AG04450 (cell line): ENCODE measurements around the gene NCKAP5L. TPM values are rescaled to one million over a fixed set of nuclear protein-coding genes. Genes with fewer than 3 reads are reported as not detected.

ENCODE experiments used
- CTCF ChIA-PET: fragments of 300-600, 350-600 bp; formaldehyde crosslinking; extraction: SDS; loops from one replicate; lab custom pipeline; 2022; ENCODE audit warnings: antibody characterized with exemption, inconsistent platforms; lab: Charles Lee
- POLR2A ChIA-PET: fragments of 350-600 bp; formaldehyde crosslinking; extraction: SDS; loops from one replicate; lab custom pipeline; 2021; ENCODE audit warnings: antibody characterized with exemption, inconsistent platforms; lab: Yijun Ruan, JAX
- DNase-seq: peaks from one replicate; pipeline ENCODE4 v3.0.0-alpha.2; 2011; ENCODE audit warnings: low read depth, low spot score
- H3K27ac ChIP-seq: one replicate; pipeline ENCODE4 v1.5.1; 2012; ENCODE audit warnings: low read depth, low read length, control low read depth
- H3K27me3 ChIP-seq: one replicate; pipeline ENCODE4 v1.6.0; 2012; ENCODE audit warnings: low read length; ENCODE audit not compliant: control insufficient read depth, insufficient read depth
- H3K4me3 ChIP-seq: 2 replicates; pipeline ENCODE4 v1.5.1; 2011; ENCODE audit warnings: mild to moderate bottlenecking, low read depth, low read length, control low read depth
- H3K9me3 ChIP-seq: 2 replicates; pipeline ENCODE4 v1.5.1; 2012; ENCODE audit warnings: low read length; ENCODE audit not compliant: control insufficient read depth, insufficient read depth
- polyA plus RNA-seq: library from polyadenylated mRNA; depleted of rRNA; stranded (reverse); fragments of >200 nt; gene quantifications from 2 replicates; pipeline ENCODE4 v1.2.3, GENCODE V29; 2011
- TF ChIP-seq, protein P1 (sequence below): IDR thresholded peaks from 2 replicates; pipeline ENCODE4 v1.5.1; 2011; ENCODE audit warnings: low read depth, low read length, control low read depth, inconsistent platforms

The NCKAP5L gene
- polyA plus RNA-seq, 1 experiment, result 5.6 TPM

DNA sequence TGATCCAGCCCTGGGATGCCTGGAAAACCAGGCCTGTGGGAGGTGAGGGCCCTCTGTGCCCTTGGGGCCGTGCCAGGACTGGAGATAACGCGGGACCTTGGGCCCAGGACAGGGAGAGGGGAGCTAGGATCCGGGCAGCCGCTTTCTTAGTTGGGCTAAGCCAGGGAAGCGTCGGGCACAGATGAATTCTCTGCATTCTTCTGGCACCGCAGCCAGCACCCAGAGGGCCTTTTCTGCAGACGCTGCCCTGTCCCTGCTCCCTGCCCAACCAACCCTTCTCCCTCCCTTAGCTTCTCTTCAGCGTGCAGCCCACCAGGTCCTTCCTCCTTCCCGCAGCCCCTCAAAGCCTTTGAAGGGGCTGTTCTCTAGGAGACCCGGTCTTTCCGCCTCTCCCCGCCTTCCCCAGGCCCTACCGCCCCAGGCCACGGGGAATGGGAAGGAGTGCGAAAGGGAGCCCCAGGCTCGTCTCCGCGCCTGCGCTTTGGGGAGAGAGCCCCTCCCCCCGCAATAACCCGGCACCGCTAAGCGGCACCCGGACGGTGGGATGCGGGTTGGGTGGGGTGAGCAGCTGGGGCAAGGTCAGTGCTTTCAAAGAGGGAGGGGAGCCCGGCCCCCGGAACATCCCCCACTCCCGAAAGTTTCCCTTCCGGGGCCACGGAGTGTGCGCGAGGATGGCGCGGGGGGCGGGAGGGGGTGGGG is 663 bp downstream of the NCKAP5L start:
- ChIA-PET POLR2A (interaction anchor here (0.5 to 2.5 kb wide), 10 partner anchors 12 to 223 kb away, joined by 3 to 23 read pairs (median 7); partner anchors contain the start of genes BCDIN3D and TMBIM6), CTCF (interaction anchor here (0.8 to 3.1 kb wide), 4 partner anchors 11 to 117 kb away, joined by 3 to 11 read pairs (median 4); partner anchors contain the start of gene TMBIM6)
- Histone ChIP-seq H3K27ac (peak overlapping the region; percentile 68), H3K4me3 (peak overlapping the region; percentile 86), H3K27me3 (no peaks in the 10 kb centered on the region), H3K9me3 (no peaks in the 10 kb centered on the region; the same call in 1 of the 2 replicates)
- TF ChIP-seq, protein P1, sequence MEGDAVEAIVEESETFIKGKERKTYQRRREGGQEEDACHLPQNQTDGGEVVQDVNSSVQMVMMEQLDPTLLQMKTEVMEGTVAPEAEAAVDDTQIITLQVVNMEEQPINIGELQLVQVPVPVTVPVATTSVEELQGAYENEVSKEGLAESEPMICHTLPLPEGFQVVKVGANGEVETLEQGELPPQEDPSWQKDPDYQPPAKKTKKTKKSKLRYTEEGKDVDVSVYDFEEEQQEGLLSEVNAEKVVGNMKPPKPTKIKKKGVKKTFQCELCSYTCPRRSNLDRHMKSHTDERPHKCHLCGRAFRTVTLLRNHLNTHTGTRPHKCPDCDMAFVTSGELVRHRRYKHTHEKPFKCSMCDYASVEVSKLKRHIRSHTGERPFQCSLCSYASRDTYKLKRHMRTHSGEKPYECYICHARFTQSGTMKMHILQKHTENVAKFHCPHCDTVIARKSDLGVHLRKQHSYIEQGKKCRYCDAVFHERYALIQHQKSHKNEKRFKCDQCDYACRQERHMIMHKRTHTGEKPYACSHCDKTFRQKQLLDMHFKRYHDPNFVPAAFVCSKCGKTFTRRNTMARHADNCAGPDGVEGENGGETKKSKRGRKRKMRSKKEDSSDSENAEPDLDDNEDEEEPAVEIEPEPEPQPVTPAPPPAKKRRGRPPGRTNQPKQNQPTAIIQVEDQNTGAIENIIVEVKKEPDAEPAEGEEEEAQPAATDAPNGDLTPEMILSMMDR, result no peak
- no peak for DNase-seq

DNA sequence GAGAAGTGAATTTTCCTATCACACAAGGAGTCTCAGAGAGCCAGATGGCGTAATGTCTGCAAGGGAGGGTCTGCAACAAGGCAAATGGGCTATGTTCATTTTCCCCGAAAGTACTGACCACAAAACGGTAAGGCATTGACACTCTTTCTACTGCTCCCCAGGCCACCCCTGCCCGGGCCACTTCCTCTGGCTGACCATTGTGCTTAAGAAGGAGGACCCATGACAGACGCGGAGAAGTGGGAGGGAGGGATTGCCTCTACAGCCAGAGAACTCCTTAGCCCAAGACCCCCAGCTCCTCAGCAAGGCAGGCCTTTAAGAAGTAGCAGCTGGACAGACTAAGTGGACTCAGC is 1.2 kb downstream of the NCKAP5L start:
- ChIA-PET POLR2A (interaction anchor here (0.8 to 2.5 kb wide), 5 partner anchors 16 to 86 kb away, joined by 3 to 23 read pairs (median 6); partner anchors contain the start of genes BCDIN3D and TMBIM6), CTCF (interaction anchor here (1.3 to 2.7 kb wide), 4 partner anchors 12 to 118 kb away, joined by 4 to 8 read pairs (median 6); no protein-coding TSS in a partner anchor)
- H3K9me3 ChIP-seq, result no peaks in the 10 kb centered on the region; the same call in 1 of the 2 replicates
- no peaks in the 10 kb centered on the region for H3K27me3 ChIP-seq
- peak overlapping the region; percentile 86 for H3K4me3 ChIP-seq
- TF ChIP-seq, protein P1, result no peak
- peak overlapping the region; percentile 68 for H3K27ac ChIP-seq
- no peak for DNase-seq

DNA sequence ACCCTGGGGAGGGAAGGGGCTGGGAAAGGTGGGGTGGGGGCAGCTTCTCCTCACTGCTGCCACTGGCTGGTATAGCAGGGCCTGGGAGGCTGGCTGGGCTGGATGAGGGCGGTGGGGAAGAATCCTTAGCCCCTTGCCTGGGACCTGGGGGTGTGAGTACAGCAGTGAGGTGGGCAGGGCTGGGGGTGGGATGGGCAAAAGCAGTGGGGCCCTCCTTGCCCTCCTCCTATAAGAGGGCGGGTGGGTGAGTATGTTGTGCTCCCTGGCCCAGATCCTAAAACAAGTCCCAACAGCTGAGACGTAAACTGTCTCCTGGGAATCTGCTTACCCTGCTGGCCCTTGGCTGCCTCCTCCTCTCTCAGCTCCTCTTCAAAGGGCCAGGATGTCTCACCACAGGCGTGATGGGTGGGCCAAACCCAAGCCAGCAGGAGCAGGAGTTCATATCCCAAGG is 2.2 kb downstream of the NCKAP5L start:
- TF ChIP-seq, protein P1, result no peak
- peak overlapping the region; percentile 86 for H3K4me3 ChIP-seq
- H3K27ac ChIP-seq, result peak overlapping the region; percentile 80
- ChIA-PET CTCF (interaction anchor here (0.5 to 2.7 kb wide), 5 partner anchors 13 to 566 kb away, joined by 3 to 8 read pairs (median 5); no protein-coding TSS in a partner anchor), POLR2A (interaction anchor here (0.7 to 2.0 kb wide), 2 partner anchors 85 to 106 kb away, joined by 3 to 6 read pairs; partner anchors contain the start of gene TMBIM6)
- H3K27me3 ChIP-seq, result no peaks in the 10 kb centered on the region
- DNase-seq, result no peak
- no peaks in the 10 kb centered on the region; the same call in 1 of the 2 replicates for H3K9me3 ChIP-seq

DNA sequence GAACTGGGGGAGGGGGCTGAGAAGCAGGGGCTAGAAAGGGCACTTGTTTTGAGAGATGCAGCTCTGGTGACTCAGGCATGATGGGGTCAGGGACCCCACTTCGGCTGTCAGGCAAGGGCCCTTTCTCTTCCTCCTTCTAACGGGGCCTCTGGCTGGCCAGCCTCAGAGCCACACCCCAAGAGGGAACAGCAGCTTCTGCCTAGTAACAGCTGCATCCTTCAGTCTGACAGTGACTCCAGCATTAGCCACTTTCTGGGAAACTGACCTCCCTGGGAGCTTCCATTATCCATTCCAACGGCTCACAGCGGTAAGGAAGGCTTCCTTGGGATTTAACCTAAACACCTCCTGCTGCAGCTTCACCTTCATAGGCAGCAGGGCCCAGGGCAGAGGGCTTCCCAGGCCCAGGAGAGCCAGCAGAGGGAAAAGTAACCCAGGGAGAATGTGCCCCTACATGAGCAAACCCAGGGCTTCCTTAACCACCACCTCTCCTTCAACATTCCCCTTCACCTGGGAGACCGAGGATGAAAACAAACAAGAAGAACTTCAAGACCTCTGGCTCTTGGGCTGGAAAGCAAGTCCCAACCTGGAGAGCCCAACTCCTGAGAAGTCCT is 2.7 kb downstream of the NCKAP5L start:
- ChIA-PET POLR2A (interaction anchor here (0.7 kb wide), 1 partner anchor 107 kb away, joined by 3 read pairs; no protein-coding TSS in a partner anchor), CTCF (interaction anchor here (0.5 to 2.7 kb wide), 4 partner anchors 13 to 225 kb away, joined by 3 to 8 read pairs (median 7); no protein-coding TSS in a partner anchor)
- Histone ChIP-seq H3K27ac (peak overlapping the region; percentile 80), H3K9me3 (no peaks in the 10 kb centered on the region; the same call in 1 of the 2 replicates), H3K4me3 (peak overlapping the region; percentile 37), H3K27me3 (no peaks in the 10 kb centered on the region)
- TF ChIP-seq, protein P1, result no peak
- no peak for DNase-seq
